ENCODE measurements around the gene PARVB. TPM values are rescaled to one million over a fixed set of nuclear protein-coding genes. Genes with fewer than 3 reads are reported as not detected.

The PARVB gene
- total RNA-seq, 1 experiment from 2014 or later = 85.3 TPM

- CTCF ChIA-PET = no interaction called here
Measured at GRCh38 chr22:44175676-44176075, 151.6 kb downstream of the PARVB start.

GRCh38 chr22:44179196-44179988 lies 155.3 kb downstream of the PARVB start:
- ChIA-PET POLR2A (ENCODE audit: unreplicated experiment) (no interaction called here), CTCF (no interaction called here)
- no peak overlapping the region for H2AFZ ChIP-seq (ENCODE audit: low read length)
- H3K36me3 ChIP-seq (ENCODE audit: low read depth, low read length) = no peaks in the 10 kb centered on the region
- no peak overlapping the region for H3K4me3 ChIP-seq (ENCODE audit: low read length)
- no peaks in the 10 kb centered on the region for H3F3A ChIP-seq (ENCODE audit: low read length, unreplicated experiment)
- no peak overlapping the region for H3K9ac ChIP-seq (ENCODE audit: low read length)
- no peaks in the 10 kb centered on the region for H3K27me3 ChIP-seq (ENCODE audit: low read length)
- no peak overlapping the region for H3K4me2 ChIP-seq (ENCODE audit: low read length)
- no peaks in the 10 kb centered on the region for H3K9me3 ChIP-seq (ENCODE audit: low read length)
- no peaks in the 10 kb centered on the region for H3K4me1 ChIP-seq (ENCODE audit: insufficient read depth, low read length)
- H3K9me2 ChIP-seq (replicated peaks; ENCODE audit: low read length) = no peaks in the 10 kb centered on the region
- TF ChIP-seq EZH2 (IDR thresholded peaks at IDR 0.05; ENCODE audit: low read length, unreplicated experiment) (no peak), EZH2phosphoT487 (IDR thresholded peaks at IDR 0.05; ENCODE audit: borderline replicate concordance, low read length) (no peak)
- TF ChIP-seq, protein P1, sequence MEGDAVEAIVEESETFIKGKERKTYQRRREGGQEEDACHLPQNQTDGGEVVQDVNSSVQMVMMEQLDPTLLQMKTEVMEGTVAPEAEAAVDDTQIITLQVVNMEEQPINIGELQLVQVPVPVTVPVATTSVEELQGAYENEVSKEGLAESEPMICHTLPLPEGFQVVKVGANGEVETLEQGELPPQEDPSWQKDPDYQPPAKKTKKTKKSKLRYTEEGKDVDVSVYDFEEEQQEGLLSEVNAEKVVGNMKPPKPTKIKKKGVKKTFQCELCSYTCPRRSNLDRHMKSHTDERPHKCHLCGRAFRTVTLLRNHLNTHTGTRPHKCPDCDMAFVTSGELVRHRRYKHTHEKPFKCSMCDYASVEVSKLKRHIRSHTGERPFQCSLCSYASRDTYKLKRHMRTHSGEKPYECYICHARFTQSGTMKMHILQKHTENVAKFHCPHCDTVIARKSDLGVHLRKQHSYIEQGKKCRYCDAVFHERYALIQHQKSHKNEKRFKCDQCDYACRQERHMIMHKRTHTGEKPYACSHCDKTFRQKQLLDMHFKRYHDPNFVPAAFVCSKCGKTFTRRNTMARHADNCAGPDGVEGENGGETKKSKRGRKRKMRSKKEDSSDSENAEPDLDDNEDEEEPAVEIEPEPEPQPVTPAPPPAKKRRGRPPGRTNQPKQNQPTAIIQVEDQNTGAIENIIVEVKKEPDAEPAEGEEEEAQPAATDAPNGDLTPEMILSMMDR (conservative IDR thresholded peaks at IDR 0.05; ENCODE audit: low read depth, low read length) = no peak
- no peak for DNase-seq
- H4K20me1 ChIP-seq (ENCODE audit: low read length) = no peaks in the 10 kb centered on the region
- intact Hi-C loops (cut with micrococcal nuclease) = no loop called here
- no peak overlapping the region for H3K27ac ChIP-seq (ENCODE audit: low read length)
- ATAC-seq = no peak
- no TSS peak for BruUV-seq (replicated peaks)
- H3K79me2 ChIP-seq (ENCODE audit: low read length) = no peaks in the 10 kb centered on the region

More at GRCh38 chr22:44175676-44176075, 151.6 kb downstream of the PARVB start:
- no TSS peak for BruUV-seq (replicated peaks)
- H3K9me3 ChIP-seq (ENCODE audit: low read length) = no peaks in the 10 kb centered on the region
- no peaks in the 10 kb centered on the region for H3K79me2 ChIP-seq (ENCODE audit: low read length)
- H3K27me3 ChIP-seq (ENCODE audit: low read length) = no peaks in the 10 kb centered on the region
- no peaks in the 10 kb centered on the region for H4K20me1 ChIP-seq (ENCODE audit: low read length)
- no peaks in the 10 kb centered on the region for H3F3A ChIP-seq (ENCODE audit: low read length, unreplicated experiment)
- POLR2A ChIA-PET (ENCODE audit: unreplicated experiment) = no interaction called here
- H3K4me1 ChIP-seq (ENCODE audit: insufficient read depth, low read length) = no peaks in the 10 kb centered on the region
- TF ChIP-seq EZH2phosphoT487 (IDR thresholded peaks at IDR 0.05; ENCODE audit: borderline replicate concordance, low read length) (no peak), EZH2 (IDR thresholded peaks at IDR 0.05; ENCODE audit: low read length, unreplicated experiment) (no peak)
- TF ChIP-seq, protein P1 (conservative IDR thresholded peaks at IDR 0.05; ENCODE audit: low read depth, low read length) = no peak
- no peaks in the 10 kb centered on the region for H3K36me3 ChIP-seq (ENCODE audit: low read depth, low read length)
- H3K4me2 ChIP-seq (ENCODE audit: low read length) = no peak overlapping the region
- H3K4me3 ChIP-seq (ENCODE audit: low read length) = no peak overlapping the region
- no peak overlapping the region for H3K27ac ChIP-seq (ENCODE audit: low read length)
- no peak overlapping the region for H3K9ac ChIP-seq (ENCODE audit: low read length)
- no peak for ATAC-seq
- intact Hi-C loops (cut with micrococcal nuclease) = no loop called here
- no peak overlapping the region for H2AFZ ChIP-seq (ENCODE audit: low read length)
- H3K9me2 ChIP-seq (replicated peaks; ENCODE audit: low read length) = no peaks in the 10 kb centered on the region
- DNase-seq = no peak

- no TSS peak for BruUV-seq (replicated peaks)
- no peak for ATAC-seq
- no peaks in the 10 kb centered on the region for H3K36me3 ChIP-seq (ENCODE audit: low read depth, low read length)
- intact Hi-C loops (cut with micrococcal nuclease) = no loop called here
- POLR2A ChIA-PET (ENCODE audit: unreplicated experiment) = no interaction called here
- no peak overlapping the region for H3K4me2 ChIP-seq (ENCODE audit: low read length)
- H3K27me3 ChIP-seq (ENCODE audit: low read length) = no peaks in the 10 kb centered on the region
- H3K79me2 ChIP-seq (ENCODE audit: low read length) = no peaks in the 10 kb centered on the region
- no peak overlapping the region for H2AFZ ChIP-seq (ENCODE audit: low read length)
- no peak overlapping the region for H3K27ac ChIP-seq (ENCODE audit: low read length)
- H3K9me3 ChIP-seq (ENCODE audit: low read length) = no peaks in the 10 kb centered on the region
- no peaks in the 10 kb centered on the region for H3K4me1 ChIP-seq (ENCODE audit: insufficient read depth, low read length)
- no peak for DNase-seq
- TF ChIP-seq EZH2phosphoT487 (IDR thresholded peaks at IDR 0.05; ENCODE audit: borderline replicate concordance, low read length) (no peak), EZH2 (IDR thresholded peaks at IDR 0.05; ENCODE audit: low read length, unreplicated experiment) (no peak)
- TF ChIP-seq, protein P1 (conservative IDR thresholded peaks at IDR 0.05; ENCODE audit: low read depth, low read length) = no peak
- no peak overlapping the region for H3K4me3 ChIP-seq (ENCODE audit: low read length)
- CTCF ChIA-PET = no interaction called here
- H3K9ac ChIP-seq (ENCODE audit: low read length) = no peak overlapping the region
- no peaks in the 10 kb centered on the region for H3K9me2 ChIP-seq (replicated peaks; ENCODE audit: low read length)
- no peaks in the 10 kb centered on the region for H3F3A ChIP-seq (ENCODE audit: low read length, unreplicated experiment)
- H4K20me1 ChIP-seq (ENCODE audit: low read length) = no peaks in the 10 kb centered on the region
Measured at GRCh38 chr22:44179989-44180705, 156.0 kb downstream of the PARVB start.

Data from PC-3 (cell line).